Thyroid gland (tissue), 4 donors: ENCODE data around the gene REC8. TPM values are rescaled to one million over a fixed set of nuclear protein-coding genes. Genes with fewer than 3 reads are reported as not detected.

Experiments used
- DNase-seq, 2 donors: peaks; one replicate each; pipeline ENCODE4 v3.0.0-alpha.2; 2019
- H3K27ac ChIP-seq, 3 donors: fragments of 200-600 bp; sonication (generic); 1 replicate in 2 of 3; 2 replicates in 1 of 3; pipeline ENCODE4 v1.5.1; 2016 to 2019; ENCODE audit warnings: mild to moderate bottlenecking in 1 of 3, moderate library complexity in 1 of 3
- H3K27me3 ChIP-seq: fragments of 200-600 bp; sonication (generic); one replicate; pipeline ENCODE4 v1.5.1; 2019
- H3K36me3 ChIP-seq, 2 donors: fragments of 200-600 bp; sonication (generic); one replicate each; pipeline ENCODE4 v1.5.1; 2016 to 2019
- H3K4me1 ChIP-seq, 2 donors: fragments of 200-600 bp; sonication (generic); one replicate each; pipeline ENCODE4 v1.5.1; 2017 to 2019
- H3K4me3 ChIP-seq, 3 donors: fragments of 200-600 bp; sonication (generic); replicated peaks in 1 of 3; 1 replicate in 2 of 3; 2 replicates in 1 of 3; pipeline ENCODE4 v1.5.1; 2016; ENCODE audit warnings: mild to moderate bottlenecking in 1 of 3
- H3K9me3 ChIP-seq: fragments of 200-600 bp; sonication (generic); one replicate; pipeline ENCODE4 v1.5.1; 2017
- POLR2A ChIP-seq, 2 donors: fragments of 450-650 bp; IDR thresholded peaks; one replicate each; pipeline ENCODE4 v1.6.1; 2017; ENCODE audit warnings: antibody characterized with exemption in 2 of 2, mild to moderate bottlenecking in 2 of 2, moderate library complexity in 1 of 2
- WGBS, 2 donors: methylation state at CpG; one replicate each; pipeline ENCODE4 v1.1.5; 2017; 5-methylcytosine and 5-hydroxymethylcytosine counted together
- intact Hi-C: fragments of 100-400 bp; cut with DNase I; formaldehyde crosslinking; loops from one replicate; pipeline ENCODE4 v1.15.1; 2023
- total RNA-seq, 4 donors: library from RNA; depleted of rRNA; stranded (reverse); fragments of >200 nt; gene quantifications; one replicate each; pipeline ENCODE4 v1.2.3, GENCODE V29; 2016
- TF ChIP-seq, protein P1 (sequence below), 6 experiments: fragments of 200-600 bp in 3 of 6; fragments of 450-650 bp in 3 of 6; sonication (generic) in 3 of 6; IDR thresholded peaks; one replicate each; pipeline ENCODE4 v1.5.1; 2016 to 2019; ENCODE audit warnings: antibody characterized with exemption in 6 of 6, mild to moderate bottlenecking in 2 of 6, inconsistent platforms in 1 of 6, moderate library complexity in 1 of 6

The REC8 gene, protein sequence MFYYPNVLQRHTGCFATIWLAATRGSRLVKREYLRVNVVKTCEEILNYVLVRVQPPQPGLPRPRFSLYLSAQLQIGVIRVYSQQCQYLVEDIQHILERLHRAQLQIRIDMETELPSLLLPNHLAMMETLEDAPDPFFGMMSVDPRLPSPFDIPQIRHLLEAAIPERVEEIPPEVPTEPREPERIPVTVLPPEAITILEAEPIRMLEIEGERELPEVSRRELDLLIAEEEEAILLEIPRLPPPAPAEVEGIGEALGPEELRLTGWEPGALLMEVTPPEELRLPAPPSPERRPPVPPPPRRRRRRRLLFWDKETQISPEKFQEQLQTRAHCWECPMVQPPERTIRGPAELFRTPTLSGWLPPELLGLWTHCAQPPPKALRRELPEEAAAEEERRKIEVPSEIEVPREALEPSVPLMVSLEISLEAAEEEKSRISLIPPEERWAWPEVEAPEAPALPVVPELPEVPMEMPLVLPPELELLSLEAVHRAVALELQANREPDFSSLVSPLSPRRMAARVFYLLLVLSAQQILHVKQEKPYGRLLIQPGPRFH
- 1 to 10 TPM; 4.1 to 7.1 (median 5.4) TPM for total RNA-seq

GRCh38 chr14:24171422-24172260 lies at the start of gene REC8:
Gene REC8 (plus strand): TSS chr14:24172080. CDS start chr14:24172553, 473 bp downstream.
- Histone ChIP-seq H3K4me1 (peaks cover 3 to 5% of the 10 kb centered on the region in 2 donors), H3K36me3 (peaks cover 3% of the 10 kb centered on the region in 2 donors), H3K9me3 (no peaks in the 10 kb centered on the region), H3K27ac (no peak within 1 kb of the TSS), H3K27me3 (no peaks in the 10 kb centered on the region), H3K4me3 (peak within 1 kb of the TSS in 1 of 3 donors; percentile 6)
- WGBS, 2 donors = 16 to 22% methylated on average over 38 to 49 of the region's 63 CpGs
- intact Hi-C loops = no loop called here
- peak; percentile 77 to 88 for DNase-seq
- TF ChIP-seq POLR2A (IDR thresholded peaks at IDR 0.05) = no peak
- TF ChIP-seq, protein P1, sequence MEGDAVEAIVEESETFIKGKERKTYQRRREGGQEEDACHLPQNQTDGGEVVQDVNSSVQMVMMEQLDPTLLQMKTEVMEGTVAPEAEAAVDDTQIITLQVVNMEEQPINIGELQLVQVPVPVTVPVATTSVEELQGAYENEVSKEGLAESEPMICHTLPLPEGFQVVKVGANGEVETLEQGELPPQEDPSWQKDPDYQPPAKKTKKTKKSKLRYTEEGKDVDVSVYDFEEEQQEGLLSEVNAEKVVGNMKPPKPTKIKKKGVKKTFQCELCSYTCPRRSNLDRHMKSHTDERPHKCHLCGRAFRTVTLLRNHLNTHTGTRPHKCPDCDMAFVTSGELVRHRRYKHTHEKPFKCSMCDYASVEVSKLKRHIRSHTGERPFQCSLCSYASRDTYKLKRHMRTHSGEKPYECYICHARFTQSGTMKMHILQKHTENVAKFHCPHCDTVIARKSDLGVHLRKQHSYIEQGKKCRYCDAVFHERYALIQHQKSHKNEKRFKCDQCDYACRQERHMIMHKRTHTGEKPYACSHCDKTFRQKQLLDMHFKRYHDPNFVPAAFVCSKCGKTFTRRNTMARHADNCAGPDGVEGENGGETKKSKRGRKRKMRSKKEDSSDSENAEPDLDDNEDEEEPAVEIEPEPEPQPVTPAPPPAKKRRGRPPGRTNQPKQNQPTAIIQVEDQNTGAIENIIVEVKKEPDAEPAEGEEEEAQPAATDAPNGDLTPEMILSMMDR (IDR thresholded peaks at IDR 0.05) = no peak

DNA sequence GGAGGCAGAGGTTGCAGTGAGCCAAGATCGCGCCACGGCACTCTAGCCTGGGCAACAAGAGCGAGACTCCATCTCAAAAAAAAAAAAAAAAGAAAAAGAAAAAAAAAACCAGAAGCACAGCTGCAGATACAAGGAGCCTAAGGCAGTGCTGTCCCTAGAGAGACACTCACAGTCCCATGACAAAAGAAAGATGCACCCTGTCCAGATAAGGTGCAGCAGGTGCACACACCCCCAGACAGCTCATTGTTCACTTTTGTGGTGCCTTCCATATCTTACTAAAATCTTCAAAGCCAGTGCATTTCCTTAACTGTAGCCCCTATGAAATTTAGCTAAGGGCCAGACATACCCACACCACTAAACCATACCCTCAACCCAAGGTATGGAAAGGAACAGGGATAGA lies 49.5 kb upstream of the REC8 start:
- 94 to 96% methylated on average over 4 of the region's 4 CpGs for WGBS, 2 donors
- H3K4me3 ChIP-seq = no peak overlapping the region

GRCh38 chr14:24122898-24123297 lies 49.0 kb upstream of the REC8 start:
- WGBS, 2 donors = 96% methylated on average over 8 of the region's 8 CpGs
- intact Hi-C loops = no loop called here
- Histone ChIP-seq H3K36me3 (peaks cover 55 to 63% of the 10 kb centered on the region in 2 donors), H3K9me3 (no peaks in the 10 kb centered on the region), H3K27ac (no peak overlapping the region), H3K4me1 (no peaks in the 10 kb centered on the region), H3K4me3 (no peak overlapping the region), H3K27me3 (no peaks in the 10 kb centered on the region)
- DNase-seq = no peak
- TF ChIP-seq POLR2A (IDR thresholded peaks at IDR 0.05) = no peak
- TF ChIP-seq, protein P1 (IDR thresholded peaks at IDR 0.05) = no peak

More for the DNA sequence above, 49.5 kb upstream of the REC8 start:
- H3K27ac ChIP-seq = no peak overlapping the region
- DNase-seq = no peak
- no peaks in the 10 kb centered on the region for H3K27me3 ChIP-seq
- H3K4me1 ChIP-seq = no peaks in the 10 kb centered on the region
- H3K36me3 ChIP-seq = peaks cover 55 to 65% of the 10 kb centered on the region in 2 donors
- H3K9me3 ChIP-seq = no peaks in the 10 kb centered on the region
- intact Hi-C loops = no loop called here
- TF ChIP-seq, protein P1 (IDR thresholded peaks at IDR 0.05) = no peak
- TF ChIP-seq POLR2A (IDR thresholded peaks at IDR 0.05) = no peak

DNA sequence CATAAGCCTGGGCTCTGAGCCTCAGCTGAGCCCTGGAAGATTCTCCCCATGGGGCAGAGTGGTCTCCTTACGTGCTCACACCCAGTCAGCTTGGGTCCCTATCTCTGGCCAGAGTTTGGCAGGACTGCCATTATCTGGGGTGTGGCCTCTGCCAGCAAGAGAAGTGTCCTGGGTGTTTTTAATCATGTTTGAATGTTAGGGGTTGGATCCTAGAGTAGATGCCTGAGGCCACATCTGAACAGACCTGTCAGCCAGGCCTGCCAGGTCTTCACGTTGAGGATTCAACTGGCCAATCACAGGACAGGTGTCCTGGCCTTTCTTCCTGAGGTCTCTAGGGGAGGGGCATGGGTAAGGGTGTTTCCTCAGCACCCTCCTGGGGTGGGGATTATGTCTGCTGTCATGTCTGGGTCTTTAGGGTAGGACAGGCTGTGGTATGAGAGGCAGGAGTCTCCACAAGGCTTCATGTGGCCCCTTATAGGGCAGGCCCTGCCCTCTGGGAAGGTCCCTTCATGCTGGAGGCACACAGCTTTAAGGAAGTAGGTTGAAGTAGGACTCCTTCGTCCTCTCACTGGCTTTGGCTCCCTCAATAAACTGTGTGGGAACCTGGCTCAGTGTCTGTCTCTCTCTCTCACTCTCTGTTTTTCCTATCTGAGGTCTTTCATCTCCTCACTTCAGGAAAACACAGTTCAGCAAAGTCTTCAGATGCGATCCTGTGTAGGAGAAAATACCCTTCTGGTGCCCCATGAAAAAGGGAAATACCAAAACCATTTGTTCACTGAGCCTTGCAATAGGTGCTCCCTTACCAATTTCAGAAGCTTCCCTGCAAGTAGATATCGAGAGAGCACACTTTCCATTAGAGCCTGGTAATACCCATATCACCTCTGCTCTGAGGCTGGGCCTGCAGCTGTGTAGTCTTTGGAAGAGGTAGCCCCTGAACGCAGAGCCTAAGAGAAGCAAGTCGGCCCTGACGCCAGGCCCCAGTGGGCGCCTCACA lies 48.2 kb upstream of the REC8 start:
- no peaks in the 10 kb centered on the region for H3K9me3 ChIP-seq
- TF ChIP-seq, protein P1 (IDR thresholded peaks at IDR 0.05) = no peak
- no peak for TF ChIP-seq POLR2A (IDR thresholded peaks at IDR 0.05)
- H3K4me1 ChIP-seq = no peaks in the 10 kb centered on the region
- no peak overlapping the region for H3K4me3 ChIP-seq
- 85 to 87% methylated on average over 9 of the region's 9 CpGs for WGBS, 2 donors
- intact Hi-C loops = no loop called here
- no peak overlapping the region for H3K27ac ChIP-seq
- no peak for DNase-seq
- H3K36me3 ChIP-seq = peaks cover 47 to 55% of the 10 kb centered on the region in 2 donors
- no peaks in the 10 kb centered on the region for H3K27me3 ChIP-seq
